Placental pericyte (primary cell): ENCODE data around the gene SLC25A18. TPM values are rescaled to one million over a fixed set of nuclear protein-coding genes. Genes with fewer than 3 reads are reported as not detected.

Experiments used
- total RNA-seq: library from RNA; depleted of rRNA; stranded (reverse); fragments of >200 nt; gene quantifications from 2 replicates; pipeline ENCODE4 v1.2.3, GENCODE V29; 2012

SLC25A18 gene
- under 0.01 TPM in 1 of 2 replicates, not detected in the other for total RNA-seq

GRCh38 chr22:17562906-17563870 lies at the start of gene SLC25A18:
TSS of gene SLC25A18 (plus strand) at chr22:17563498. CDS start at chr22:17579945, 16,447 bp downstream.

GRCh38 chr22:17628406-17629172 lies 65.3 kb downstream of the SLC25A18 start, which contains the start of gene ATP6V1E1:
TSS of gene ATP6V1E1 (minus strand) at chr22:17628749. CDS start at chr22:17628635, 114 bp downstream.

GRCh38 chr22:17638432-17639246 lies 75.3 kb downstream of the SLC25A18 start, which contains the start of gene BCL2L13:
TSS of gene BCL2L13 (plus strand) at chr22:17638757. CDS start at chr22:17655712, 16,955 bp downstream.

Other genes starting within 250 kb of the SLC25A18 start
- not detected in 2 replicates for gene CECR2, start 194.0 kb upstream of the SLC25A18 start, total RNA-seq
- 122 and 218 TPM in 2 replicates for gene ATP6V1E1, start 65.3 kb downstream of the SLC25A18 start, total RNA-seq
- gene BCL2L13, start 75.3 kb downstream of the SLC25A18 start, total RNA-seq: 55.4 and 58.6 TPM in 2 replicates
- gene BID, start 211.0 kb downstream of the SLC25A18 start, total RNA-seq: 21.0 and 24.3 TPM in 2 replicates